Stomach (tissue), 4 donors: ENCODE data around the gene FRRS1.

Source experiments
- CTCF ChIP-seq, 7 experiments: fragments of 450-650 bp in 4 of 7; fragments of 200-600 bp in 3 of 7; sonication (generic) in 3 of 7; IDR thresholded peaks; one replicate each; pipeline ENCODE4 v1.5.1; 2016 to 2019; ENCODE audit warnings: antibody characterized with exemption in 7 of 7, control low read depth in 2 of 7, mild to moderate bottlenecking in 1 of 7
- EP300 ChIP-seq: sonication (generic); formaldehyde crosslinking; IDR thresholded peaks from one replicate; pipeline ENCODE4 v1.6.1; 2017; ENCODE audit warnings: antibody characterized with exemption

- TF ChIP-seq CTCF (IDR thresholded peaks at IDR 0.05) (no peak), EP300 (no peak)
These were observed 11.7 kb downstream of the FRRS1 start for GRCh38 chr1:99754697-99755096.
